ENCODE results near the gene VASH2. TPM values are rescaled to one million over a fixed set of nuclear protein-coding genes. Genes with fewer than 3 reads are reported as not detected.
"Not testable (repeated sequence)": the region's sequence is repeated elsewhere in the genome, so short reads cannot be mapped to it uniquely, and the experiment has no call there.

VASH2 gene
- total RNA-seq, 2 donors from 2014 or later, result 0.81 TPM; not detected in 1

DNA sequence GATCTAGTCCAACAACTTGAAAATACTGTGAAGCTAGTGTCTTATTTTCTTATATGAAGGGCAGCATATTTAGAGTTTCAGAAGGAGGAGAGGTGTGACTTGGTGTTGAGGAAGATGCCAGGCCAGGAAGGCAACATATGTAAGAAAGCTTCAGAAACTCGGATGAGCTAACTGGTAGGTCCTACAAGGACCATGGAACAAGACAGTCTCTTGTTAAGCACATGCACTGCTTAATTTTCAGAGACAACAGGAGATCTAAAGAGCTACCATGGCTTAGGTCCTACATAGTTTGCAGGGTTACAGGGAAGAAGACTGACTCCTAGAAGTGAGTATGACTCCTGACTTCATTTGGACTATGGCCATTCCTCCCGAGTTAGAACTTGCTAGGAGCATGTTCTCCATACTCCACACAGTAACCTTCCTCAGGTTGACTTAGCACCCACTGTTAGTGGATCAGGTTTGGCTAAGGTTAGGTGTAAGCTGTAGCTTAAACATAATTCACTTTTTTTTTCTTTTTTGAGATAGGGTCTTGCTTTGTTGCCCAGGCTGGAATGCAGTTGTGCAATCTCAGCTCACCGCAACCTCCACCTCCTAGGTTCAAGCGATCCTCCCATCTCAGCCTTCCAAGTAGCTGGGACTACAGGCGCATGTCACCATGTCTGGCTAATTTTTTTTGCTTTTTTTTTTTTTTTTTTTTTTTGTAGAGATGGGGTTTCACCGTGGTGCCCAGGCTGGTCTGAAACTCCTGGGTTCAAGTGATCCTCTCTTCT, 34.4 kb downstream of the VASH2 start:
- H3K27ac Mint-ChIP-seq, result no peak overlapping the region
- H3K4me3 Mint-ChIP-seq, result no peak overlapping the region
- peaks cover 0 to 6% of the 10 kb centered on the region in 2 donors for H3K4me1 Mint-ChIP-seq (ENCODE audit: low read depth in 2 of 2)
- ATAC-seq (no peak), DNase-seq (ENCODE audit: low spot score) (no peak)
- H3K9me3 Mint-ChIP-seq, result no peaks in the 10 kb centered on the region
- no peaks in the 10 kb centered on the region for H3K27me3 Mint-ChIP-seq
- H3K36me3 Mint-ChIP-seq, result no peaks in the 10 kb centered on the region

DNA sequence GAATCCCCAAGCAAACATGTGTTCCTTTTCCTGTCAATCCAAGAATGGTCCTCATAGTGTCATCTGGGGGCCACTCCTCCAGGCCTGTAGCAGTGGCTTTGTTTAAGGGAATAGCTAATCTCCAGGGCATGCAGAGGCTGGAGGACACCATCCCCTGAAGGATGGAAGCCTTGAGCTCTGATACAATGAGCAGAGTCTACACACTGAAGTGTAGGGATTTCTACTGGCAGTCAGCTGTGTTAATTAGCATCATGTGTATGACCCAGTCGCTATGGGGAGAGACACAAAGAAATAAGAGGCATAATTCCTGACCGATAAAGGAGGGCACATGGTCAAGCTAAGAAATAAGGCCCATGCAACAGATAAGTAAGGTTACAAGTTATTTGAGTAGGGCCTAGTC, 36.2 kb downstream of the VASH2 start:
- H3K4me1 Mint-ChIP-seq (ENCODE audit: low read depth in 2 of 2), result peaks cover 0 to 4% of the 10 kb centered on the region in 2 donors
- no peak overlapping the region for H3K4me3 Mint-ChIP-seq
- H3K27ac Mint-ChIP-seq, result no peak overlapping the region
- ATAC-seq (no peak), DNase-seq (ENCODE audit: low spot score) (no peak)
- H3K36me3 Mint-ChIP-seq, result no peaks in the 10 kb centered on the region
- no peaks in the 10 kb centered on the region for H3K9me3 Mint-ChIP-seq
- H3K27me3 Mint-ChIP-seq, result no peaks in the 10 kb centered on the region

DNA sequence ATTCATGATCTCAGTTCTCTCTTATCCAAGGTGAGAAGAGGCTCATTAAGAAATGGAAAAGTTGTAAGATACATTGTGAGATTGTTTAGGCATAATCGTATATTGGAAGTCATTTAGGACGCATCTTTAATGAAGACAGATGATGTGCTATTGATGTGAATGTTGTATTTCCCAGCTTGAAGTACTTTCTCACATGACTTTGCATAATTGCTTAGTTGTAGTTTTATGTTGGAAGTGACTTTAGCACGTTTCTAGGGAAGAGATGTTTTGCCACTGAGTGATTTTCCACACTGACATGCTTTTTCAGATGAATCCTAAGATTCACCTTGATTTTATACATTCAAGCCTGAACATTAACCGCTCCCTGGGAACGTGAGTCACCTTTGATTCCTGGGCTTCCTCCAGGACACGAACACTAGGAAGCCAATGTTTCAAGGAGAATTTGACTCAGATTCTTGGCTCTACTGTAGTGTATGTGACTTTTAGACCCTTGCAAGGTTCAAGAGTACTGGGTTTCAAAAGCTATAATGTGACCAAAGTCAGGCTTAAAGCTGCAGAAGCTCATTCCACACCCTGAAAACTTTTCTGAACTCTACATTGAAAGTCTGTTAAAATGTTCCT, 37.5 kb downstream of the VASH2 start:
- Mint-ChIP-seq H3K27ac (no peak overlapping the region), H3K36me3 (peaks cover 6% of the 10 kb centered on the region), H3K27me3 (no peaks in the 10 kb centered on the region), H3K9me3 (no peaks in the 10 kb centered on the region), H3K4me1 (ENCODE audit: low read depth in 2 of 2) (no peaks in the 10 kb centered on the region), H3K4me3 (no peak overlapping the region)
- DNase-seq (ENCODE audit: low spot score) (no peak), ATAC-seq (no peak)

DNA sequence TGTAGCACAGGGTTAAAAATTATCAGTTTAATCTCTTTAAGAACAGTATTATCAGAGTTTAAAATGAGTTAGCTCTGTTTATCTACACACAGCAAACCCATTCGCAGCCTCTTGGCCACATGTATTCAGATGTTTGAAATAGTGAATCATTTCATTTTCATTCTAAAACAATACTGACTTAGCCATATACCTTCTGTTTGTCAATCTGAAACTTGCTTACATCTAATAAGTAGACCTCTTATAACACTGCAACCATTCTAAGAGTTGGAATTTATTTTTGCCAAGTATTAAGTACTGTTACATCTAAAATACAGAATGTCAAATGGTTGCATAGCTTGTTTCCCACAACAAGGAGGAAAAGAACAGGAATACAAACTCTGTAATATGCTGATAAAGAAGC, 39.9 kb downstream of the VASH2 start:
- Mint-ChIP-seq H3K27ac (no peak overlapping the region), H3K9me3 (no peaks in the 10 kb centered on the region), H3K4me1 (ENCODE audit: low read depth in 2 of 2) (no peaks in the 10 kb centered on the region), H3K36me3 (peaks cover 6% of the 10 kb centered on the region), H3K4me3 (no peak overlapping the region), H3K27me3 (no peaks in the 10 kb centered on the region)
- ATAC-seq (no peak), DNase-seq (ENCODE audit: low spot score) (no peak)

DNA sequence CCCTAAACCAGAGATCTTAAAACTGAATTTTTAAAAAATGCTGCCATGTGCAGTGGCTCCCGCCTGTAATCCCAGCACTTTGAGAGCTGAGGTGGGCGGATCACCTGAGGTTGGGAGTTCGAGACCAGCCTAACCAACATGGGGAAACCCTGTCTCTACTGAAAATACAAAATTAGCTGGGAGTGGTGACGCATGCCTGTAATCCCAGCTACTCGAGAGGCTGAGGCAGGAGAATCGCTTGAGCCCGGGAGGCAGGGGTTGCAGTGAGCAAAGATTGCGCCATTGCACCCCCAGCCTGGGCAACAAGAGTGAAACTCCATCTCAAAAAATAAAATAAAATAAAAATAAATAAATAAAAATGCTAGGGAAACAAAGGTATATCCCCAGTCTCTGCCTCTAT, 43.6 kb downstream of the VASH2 start:
- not testable (repeated sequence) for H3K4me1 Mint-ChIP-seq (ENCODE audit: low read depth in 2 of 2); H3K4me3 Mint-ChIP-seq; ATAC-seq; DNase-seq (ENCODE audit: low spot score); H3K9me3 Mint-ChIP-seq; H3K27ac Mint-ChIP-seq; H3K27me3 Mint-ChIP-seq
- H3K36me3 Mint-ChIP-seq, result peaks cover 12% of the 10 kb centered on the region

DNA sequence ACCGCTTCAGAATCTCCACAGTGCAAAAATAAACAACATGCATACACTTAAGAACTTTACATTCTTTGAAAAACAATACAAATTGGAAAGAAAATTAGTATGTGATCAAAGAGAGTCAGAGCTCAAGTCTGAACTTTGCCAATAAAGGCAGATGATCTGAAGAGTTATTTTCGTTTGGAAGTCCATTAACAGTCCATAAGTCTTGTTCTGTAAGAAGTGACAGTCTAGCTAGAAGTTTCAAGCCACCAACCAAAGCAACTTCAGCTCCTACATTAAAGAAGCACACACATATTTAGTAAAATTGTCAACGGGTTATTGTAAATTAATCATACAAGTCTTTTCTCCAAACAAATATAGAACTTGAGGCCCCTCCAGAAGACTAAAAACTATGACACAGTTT, 44.6 kb downstream of the VASH2 start:
- H3K4me1 Mint-ChIP-seq (ENCODE audit: low read depth in 2 of 2), result peaks cover 0 to 4% of the 10 kb centered on the region in 2 donors
- no peak for DNase-seq (ENCODE audit: low spot score)
- H3K36me3 Mint-ChIP-seq, result peaks cover 17% of the 10 kb centered on the region
- no peak overlapping the region for H3K27ac Mint-ChIP-seq
- no peak overlapping the region for H3K4me3 Mint-ChIP-seq
- no peaks in the 10 kb centered on the region for H3K9me3 Mint-ChIP-seq
- no peak for ATAC-seq
- no peaks in the 10 kb centered on the region for H3K27me3 Mint-ChIP-seq

DNA sequence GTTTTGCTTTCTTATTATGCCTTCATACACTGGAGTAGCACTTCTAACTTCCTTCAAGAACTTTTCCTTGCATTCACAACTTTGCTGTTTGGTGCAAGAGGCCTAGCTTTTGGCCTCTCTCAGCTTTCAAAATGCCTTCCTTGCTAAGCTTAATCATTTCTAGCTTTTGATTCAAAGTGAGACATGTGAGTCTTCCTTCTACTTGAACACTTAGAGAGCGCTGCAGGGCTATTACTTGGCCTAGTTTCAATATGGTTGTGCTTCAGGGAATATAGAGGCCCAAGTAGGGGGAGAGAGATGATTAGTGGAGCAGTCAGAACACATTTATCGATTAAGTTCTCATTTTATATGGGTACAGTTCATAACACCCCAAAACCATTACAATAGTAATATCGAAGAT, 52.9 kb downstream of the VASH2 start:
- H3K4me3 Mint-ChIP-seq, result peak overlapping the region; percentile 47
- H3K27me3 Mint-ChIP-seq, result no peaks in the 10 kb centered on the region
- DNase-seq (ENCODE audit: low spot score) (no peak), ATAC-seq (peak in 1 of 2 donors; percentile 96)
- H3K4me1 Mint-ChIP-seq (ENCODE audit: low read depth in 2 of 2), result peaks cover 9 to 22% of the 10 kb centered on the region in 2 donors
- H3K27ac Mint-ChIP-seq, result peak overlapping the region; percentile 7 to 58
- H3K36me3 Mint-ChIP-seq, result peaks cover 35% of the 10 kb centered on the region
- no peaks in the 10 kb centered on the region for H3K9me3 Mint-ChIP-seq

DNA sequence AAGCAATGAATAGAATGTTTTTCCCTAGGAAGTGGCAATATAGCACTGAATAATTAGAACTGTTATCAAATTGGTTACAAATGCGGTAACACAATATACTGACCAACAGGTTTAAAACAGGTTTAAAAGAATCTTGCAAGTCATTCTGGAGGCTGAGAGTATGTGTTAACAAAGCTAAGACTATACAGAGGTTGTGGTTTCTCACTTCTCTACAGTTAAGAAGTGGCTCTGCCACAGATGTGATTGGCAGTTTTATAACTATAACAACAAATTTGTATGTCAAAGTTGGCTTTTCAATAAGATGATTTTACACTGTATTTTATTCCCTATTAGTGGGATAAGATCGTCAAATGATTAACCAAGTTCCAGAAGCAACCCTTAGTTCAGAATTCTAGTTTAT, 58.2 kb downstream of the VASH2 start:
- DNase-seq (ENCODE audit: low spot score) (no peak), ATAC-seq (peak; percentile 79 to 93)
- Mint-ChIP-seq H3K27ac (peak overlapping the region; percentile 24 to 61), H3K4me3 (peak overlapping the region; percentile 38), H3K36me3 (peaks cover 21% of the 10 kb centered on the region), H3K4me1 (ENCODE audit: low read depth in 2 of 2) (peaks cover 25 to 33% of the 10 kb centered on the region in 2 donors), H3K27me3 (no peaks in the 10 kb centered on the region), H3K9me3 (no peaks in the 10 kb centered on the region)

DNA sequence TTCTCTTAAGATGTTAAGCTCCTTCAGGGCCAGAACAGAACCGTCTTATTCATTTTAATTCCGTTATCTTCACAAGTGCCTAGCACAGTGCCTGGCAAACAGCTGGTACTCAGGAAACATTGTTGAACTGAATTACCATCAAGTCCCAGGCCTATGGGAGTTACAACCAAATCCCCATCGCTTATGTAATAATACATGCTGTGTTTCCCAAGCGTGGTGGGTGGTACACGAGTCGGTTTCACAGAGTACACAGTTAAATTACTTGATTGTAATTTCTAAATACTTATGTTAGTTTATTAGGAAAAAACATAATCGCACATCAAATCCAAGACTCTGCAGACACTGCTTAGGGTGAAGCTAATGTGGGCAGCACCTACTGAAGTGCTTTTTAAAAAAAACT, 64.3 kb downstream of the VASH2 start:
- Mint-ChIP-seq H3K4me1 (ENCODE audit: low read depth in 2 of 2) (peaks cover 17 to 21% of the 10 kb centered on the region in 2 donors), H3K9me3 (no peaks in the 10 kb centered on the region), H3K27me3 (no peaks in the 10 kb centered on the region), H3K36me3 (peaks cover 7% of the 10 kb centered on the region), H3K4me3 (peak overlapping the region; percentile 95), H3K27ac (peak overlapping the region; percentile 84 to 90)
- ATAC-seq, result no peak
- DNase-seq (ENCODE audit: low spot score), result no peak

DNA sequence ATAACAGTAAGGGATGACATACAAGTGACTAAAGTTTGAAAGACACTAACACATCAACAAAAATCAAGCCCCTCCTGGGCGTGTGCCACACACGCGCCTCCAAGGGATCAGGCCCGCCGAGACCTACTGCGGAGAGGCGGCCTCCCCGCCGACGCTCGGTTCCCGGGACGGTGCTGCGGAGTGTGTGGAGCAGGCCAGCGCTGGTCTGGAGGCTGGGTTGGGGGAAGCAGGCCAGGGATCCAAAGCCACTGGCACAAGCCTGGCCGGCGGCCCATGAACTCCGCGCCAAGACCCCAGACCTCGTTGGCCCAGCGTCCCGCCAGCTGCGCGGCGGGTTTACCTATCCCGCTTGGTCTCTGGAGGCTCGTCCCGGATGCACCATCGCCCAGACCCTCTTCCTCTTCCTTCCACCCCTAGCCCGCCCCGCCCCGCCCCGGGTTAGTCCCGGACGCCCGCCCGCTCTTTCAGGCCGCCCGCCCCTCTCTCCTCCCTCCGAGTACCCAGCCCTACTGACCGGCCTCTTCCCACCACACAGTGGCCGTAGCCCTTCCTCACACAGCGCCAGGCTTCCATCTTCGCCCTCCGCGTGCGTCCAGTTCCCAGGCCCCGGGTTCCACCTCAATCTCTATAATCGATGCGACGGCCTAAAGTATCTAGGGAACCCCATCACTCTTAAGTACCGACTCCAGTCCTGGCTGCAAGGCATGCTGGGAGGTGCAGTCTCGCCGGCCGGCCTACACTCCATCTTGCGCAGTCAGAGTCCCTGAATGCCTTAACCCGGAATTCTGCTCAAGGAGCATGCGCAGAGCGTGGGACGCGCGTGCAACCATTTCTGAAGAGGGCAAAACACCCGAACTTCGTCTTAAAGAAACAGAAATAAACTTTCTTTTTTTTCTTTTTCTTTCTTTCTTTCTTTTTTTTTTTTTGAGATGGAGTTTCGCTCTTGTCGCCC, 65.0 kb downstream of the VASH2 start, which contains the start of gene ANGEL2:
Gene ANGEL2, minus strand, starts transcription at position 769 of the 952 bp plus-strand sequence. Its CDS starts 196 bp downstream, at position 573.
- Mint-ChIP-seq H3K36me3 (peaks cover 7% of the 10 kb centered on the region), H3K4me1 (ENCODE audit: low read depth in 2 of 2) (peaks cover 17 to 21% of the 10 kb centered on the region in 2 donors), H3K9me3 (no peaks in the 10 kb centered on the region), H3K27ac (peak within 1 kb of the TSS; percentile 84 to 90), H3K4me3 (peak within 1 kb of the TSS; percentile 95), H3K27me3 (no peaks in the 10 kb centered on the region)
- ATAC-seq (peak; percentile 97), DNase-seq (ENCODE audit: low spot score) (peak; percentile 96)

DNA sequence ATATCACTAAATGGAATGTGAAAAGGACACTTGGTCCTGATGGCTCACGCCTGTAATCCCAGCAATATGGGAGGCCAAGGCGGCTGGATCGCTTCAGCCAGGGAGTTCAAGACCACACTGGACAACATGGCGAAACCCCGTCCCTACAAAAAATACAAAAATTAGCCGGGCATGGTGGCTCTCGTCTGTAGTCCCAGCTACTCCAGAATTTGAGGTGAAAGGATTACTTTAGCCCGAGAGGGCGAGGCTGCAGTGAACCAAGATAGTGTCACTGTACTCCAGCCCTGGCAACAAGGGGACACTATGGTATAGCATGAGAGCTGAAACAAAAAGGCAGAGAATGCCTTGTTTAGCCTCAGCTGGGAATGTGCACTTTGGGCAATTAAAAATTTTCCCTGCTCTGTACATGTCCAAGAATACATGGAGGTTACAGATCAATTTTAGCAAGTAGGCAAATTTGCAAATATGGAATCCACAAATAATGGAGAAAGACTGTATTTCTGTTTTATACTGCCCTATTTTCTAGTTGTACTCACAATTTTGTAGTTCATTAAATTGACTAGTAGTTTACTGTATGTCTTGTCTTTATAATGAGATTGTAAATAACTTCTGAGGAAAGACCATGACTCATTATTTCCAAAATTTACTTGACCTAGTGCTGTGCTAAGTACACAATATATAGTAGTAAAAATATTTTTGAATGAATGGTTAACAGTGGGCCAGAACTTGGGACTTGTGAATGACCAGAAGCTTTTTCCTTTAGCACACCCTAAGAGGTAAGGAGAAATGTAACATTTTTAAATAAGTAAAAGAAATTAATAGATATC, 67.3 kb downstream of the VASH2 start:
- DNase-seq (ENCODE audit: low spot score) (no peak), ATAC-seq (no peak)
- Mint-ChIP-seq H3K4me3 (no peak overlapping the region), H3K27ac (no peak overlapping the region), H3K36me3 (no peaks in the 10 kb centered on the region), H3K27me3 (peaks cover 0 to 6% of the 10 kb centered on the region in 2 donors), H3K9me3 (no peaks in the 10 kb centered on the region), H3K4me1 (ENCODE audit: low read depth in 2 of 2) (peaks cover 10 to 14% of the 10 kb centered on the region in 2 donors)

DNA sequence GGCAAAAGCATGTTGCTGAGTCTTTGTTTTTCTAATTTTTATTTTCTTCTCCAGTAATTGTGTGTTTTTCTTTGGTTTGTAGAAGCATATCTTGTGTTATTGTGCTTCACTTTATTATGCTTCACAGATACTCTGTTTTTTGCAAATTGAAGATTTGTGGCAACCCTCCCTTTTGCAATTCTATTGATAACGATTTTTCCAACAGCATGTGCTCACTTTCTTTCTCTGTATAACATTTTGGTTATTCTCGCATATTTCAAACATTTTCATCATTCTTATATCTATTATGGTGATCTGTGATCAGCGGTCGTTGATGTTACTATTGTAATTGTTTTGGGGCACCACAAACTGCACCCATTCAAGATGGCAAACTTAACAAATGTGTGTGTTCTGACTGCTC, 69.1 kb downstream of the VASH2 start:
- Mint-ChIP-seq H3K4me3 (no peak overlapping the region), H3K4me1 (ENCODE audit: low read depth in 2 of 2) (peaks cover 0 to 6% of the 10 kb centered on the region in 2 donors)

DNA sequence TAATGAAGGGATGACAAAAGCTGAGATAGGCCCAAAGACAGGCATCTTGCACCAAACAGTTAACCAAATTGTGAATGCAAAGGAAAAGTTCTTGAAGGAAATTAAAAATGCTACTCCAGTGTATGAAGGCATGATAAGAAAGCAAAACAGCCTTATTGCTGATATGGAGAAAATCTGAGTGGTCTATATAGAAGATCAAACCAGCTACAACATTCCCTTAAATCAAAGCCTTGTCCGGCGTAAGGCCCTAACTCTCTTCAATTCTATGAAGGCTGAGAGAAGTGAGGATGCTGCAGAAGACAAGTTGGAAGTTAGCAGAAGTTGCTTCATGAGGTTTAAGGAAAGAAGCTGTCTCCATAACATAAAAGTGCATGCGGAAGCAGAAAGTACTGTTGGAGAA, 69.7 kb downstream of the VASH2 start:
- Mint-ChIP-seq H3K4me1 (ENCODE audit: low read depth in 2 of 2) (peaks cover 0 to 4% of the 10 kb centered on the region in 2 donors), H3K9me3 (no peaks in the 10 kb centered on the region), H3K27me3 (peaks cover 7 to 15% of the 10 kb centered on the region in 2 donors), H3K36me3 (no peaks in the 10 kb centered on the region), H3K4me3 (no peak overlapping the region), H3K27ac (no peak overlapping the region)
- ATAC-seq (no peak), DNase-seq (ENCODE audit: low spot score) (no peak)

More for the DNA sequence above, 69.1 kb downstream of the VASH2 start:
- ATAC-seq, result no peak
- peaks cover 7 to 15% of the 10 kb centered on the region in 2 donors for H3K27me3 Mint-ChIP-seq
- no peak overlapping the region for H3K27ac Mint-ChIP-seq
- no peaks in the 10 kb centered on the region for H3K36me3 Mint-ChIP-seq
- no peaks in the 10 kb centered on the region for H3K9me3 Mint-ChIP-seq
- DNase-seq (ENCODE audit: low spot score), result no peak
